Kidney epithelial cell (primary cell): Measurements from ENCODE around the gene TAGAP. TPM values are rescaled to one million over a fixed set of nuclear protein-coding genes. Genes with fewer than 3 reads are reported as not detected.
"Not testable (repeated sequence)": the region's sequence is repeated elsewhere in the genome, so short reads cannot be mapped to it uniquely, and the experiment has no call there.

Experiments used
- DNase-seq: peaks from one replicate; pipeline ENCODE4 v3.0.0-alpha.2; 2010; ENCODE audit warnings: low read depth
- H3K27me3 ChIP-seq: 2 replicates; pipeline ENCODE4 v1.6.0; 2011; ENCODE audit warnings: low read length; ENCODE audit not compliant: control insufficient read depth, insufficient read depth
- H3K36me3 ChIP-seq: 2 replicates; pipeline ENCODE4 v1.5.1; 2011; ENCODE audit warnings: low read length; ENCODE audit not compliant: control insufficient read depth, insufficient read depth
- H3K4me3 ChIP-seq: 2 replicates; pipeline ENCODE4 v1.5.1; 2011; ENCODE audit warnings: low read depth, mild to moderate bottlenecking, control low read depth, low read length
- total RNA-seq: library from RNA; depleted of rRNA; stranded (reverse); fragments of >200 nt; gene quantifications from 2 replicates; pipeline ENCODE4 v1.2.3, GENCODE V29; 2015
- TF ChIP-seq, protein P1 (sequence below): IDR thresholded peaks from 2 replicates; pipeline ENCODE4 v1.5.1; 2011; ENCODE audit warnings: mild to moderate bottlenecking, moderate library complexity, low read length, control low read depth, inconsistent platforms; ENCODE audit not compliant: insufficient read depth, poor library complexity, severe bottlenecking

The TAGAP gene
- total RNA-seq, 1 donor from 2014 or later, result 0.96 TPM

DNA sequence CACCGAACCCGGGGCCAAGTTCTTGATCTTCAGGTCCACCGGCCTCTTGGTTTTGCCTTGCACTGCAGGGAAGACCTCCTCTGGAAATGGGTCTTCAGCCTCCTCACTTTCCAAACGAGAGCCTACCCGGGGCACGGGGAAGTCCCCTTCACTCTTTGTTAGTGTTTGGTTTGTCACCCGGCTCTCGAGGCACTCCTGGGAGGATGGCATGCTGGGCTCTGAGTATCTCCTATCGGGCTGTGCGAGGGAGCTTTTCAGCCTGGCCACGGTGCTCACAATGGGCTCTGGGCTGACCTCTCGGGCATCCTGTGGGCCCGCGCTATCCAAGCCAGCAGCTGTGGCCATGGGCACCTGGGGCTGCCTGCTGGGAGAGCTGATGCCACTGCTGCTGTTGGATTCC lies 8.1 kb downstream of the TAGAP start:
- no peak overlapping the region for H3K4me3 ChIP-seq
- TF ChIP-seq, protein P1, sequence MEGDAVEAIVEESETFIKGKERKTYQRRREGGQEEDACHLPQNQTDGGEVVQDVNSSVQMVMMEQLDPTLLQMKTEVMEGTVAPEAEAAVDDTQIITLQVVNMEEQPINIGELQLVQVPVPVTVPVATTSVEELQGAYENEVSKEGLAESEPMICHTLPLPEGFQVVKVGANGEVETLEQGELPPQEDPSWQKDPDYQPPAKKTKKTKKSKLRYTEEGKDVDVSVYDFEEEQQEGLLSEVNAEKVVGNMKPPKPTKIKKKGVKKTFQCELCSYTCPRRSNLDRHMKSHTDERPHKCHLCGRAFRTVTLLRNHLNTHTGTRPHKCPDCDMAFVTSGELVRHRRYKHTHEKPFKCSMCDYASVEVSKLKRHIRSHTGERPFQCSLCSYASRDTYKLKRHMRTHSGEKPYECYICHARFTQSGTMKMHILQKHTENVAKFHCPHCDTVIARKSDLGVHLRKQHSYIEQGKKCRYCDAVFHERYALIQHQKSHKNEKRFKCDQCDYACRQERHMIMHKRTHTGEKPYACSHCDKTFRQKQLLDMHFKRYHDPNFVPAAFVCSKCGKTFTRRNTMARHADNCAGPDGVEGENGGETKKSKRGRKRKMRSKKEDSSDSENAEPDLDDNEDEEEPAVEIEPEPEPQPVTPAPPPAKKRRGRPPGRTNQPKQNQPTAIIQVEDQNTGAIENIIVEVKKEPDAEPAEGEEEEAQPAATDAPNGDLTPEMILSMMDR, result no peak
- no peaks in the 10 kb centered on the region for H3K36me3 ChIP-seq
- H3K27me3 ChIP-seq, result no peaks in the 10 kb centered on the region
- DNase-seq, result no peak

DNA sequence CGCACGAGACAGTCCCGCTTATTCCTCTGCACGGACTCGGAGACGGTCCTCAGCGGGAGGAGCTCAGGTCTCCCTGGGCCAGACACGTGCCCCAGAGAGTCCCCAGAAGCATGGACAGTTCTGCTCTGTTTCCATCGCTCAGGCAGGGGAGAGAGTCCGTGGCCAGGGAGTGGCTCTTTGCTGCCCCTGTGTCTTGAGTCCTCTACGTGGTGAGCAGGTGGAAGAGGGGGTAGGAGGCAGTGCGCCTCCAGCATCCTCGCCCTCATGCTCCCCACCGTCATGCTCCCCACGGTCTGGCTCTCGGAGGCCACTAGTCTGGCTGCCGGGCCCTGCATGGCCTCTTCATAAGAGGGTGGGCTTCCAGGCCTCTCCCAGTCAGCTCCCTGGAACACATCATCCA lies 8.9 kb downstream of the TAGAP start:
- no peaks in the 10 kb centered on the region for H3K27me3 ChIP-seq

DNA sequence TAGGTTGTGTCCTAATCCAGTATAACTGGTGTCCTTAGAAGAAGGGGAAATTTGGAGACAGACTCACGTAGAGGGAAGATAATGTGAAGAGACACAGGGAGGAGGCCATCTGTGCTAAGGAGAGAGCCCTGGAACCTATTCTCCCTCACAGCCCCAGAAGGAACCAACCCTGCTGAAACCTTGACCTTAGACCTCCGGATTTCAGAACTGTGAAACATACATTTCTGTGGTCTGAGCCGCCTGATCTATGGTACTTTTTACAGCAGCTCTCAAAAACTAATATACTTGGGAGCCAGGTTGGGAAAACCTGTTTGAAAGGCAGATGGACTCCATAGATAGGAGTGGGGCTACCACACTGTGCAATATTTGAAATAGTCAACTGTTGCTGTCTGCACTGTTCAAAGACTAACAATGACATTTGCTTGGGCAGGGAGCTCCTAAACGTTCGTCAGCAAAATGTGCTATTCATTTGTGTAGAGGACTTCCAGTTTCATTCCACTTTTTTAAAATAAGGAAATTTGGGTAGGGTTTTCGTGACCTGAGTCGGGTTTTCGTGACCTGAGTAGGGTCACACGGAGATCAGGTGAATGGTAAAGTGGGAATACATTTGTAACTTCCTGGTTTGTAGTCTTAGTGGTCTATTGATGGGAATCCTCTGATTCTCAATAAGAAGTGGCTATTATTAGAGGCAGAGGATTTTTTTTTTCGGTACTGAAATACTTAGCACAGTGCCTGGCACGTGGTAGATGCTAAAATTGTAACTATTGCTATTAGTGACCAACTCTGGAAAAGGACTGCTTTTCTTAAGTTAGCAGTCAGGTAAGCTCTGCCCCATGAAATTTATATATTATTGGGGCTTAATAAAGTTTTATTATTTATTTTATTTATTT lies 11.4 kb downstream of the TAGAP start:
- Histone ChIP-seq H3K27me3 (no peaks in the 10 kb centered on the region), H3K4me3 (no peak overlapping the region), H3K36me3 (no peaks in the 10 kb centered on the region)
- no peak for DNase-seq
- TF ChIP-seq, protein P1, result no peak

More for the DNA sequence above, 8.9 kb downstream of the TAGAP start:
- TF ChIP-seq, protein P1, result no peak
- H3K36me3 ChIP-seq, result no peaks in the 10 kb centered on the region
- H3K4me3 ChIP-seq, result no peak overlapping the region
- DNase-seq, result no peak

DNA sequence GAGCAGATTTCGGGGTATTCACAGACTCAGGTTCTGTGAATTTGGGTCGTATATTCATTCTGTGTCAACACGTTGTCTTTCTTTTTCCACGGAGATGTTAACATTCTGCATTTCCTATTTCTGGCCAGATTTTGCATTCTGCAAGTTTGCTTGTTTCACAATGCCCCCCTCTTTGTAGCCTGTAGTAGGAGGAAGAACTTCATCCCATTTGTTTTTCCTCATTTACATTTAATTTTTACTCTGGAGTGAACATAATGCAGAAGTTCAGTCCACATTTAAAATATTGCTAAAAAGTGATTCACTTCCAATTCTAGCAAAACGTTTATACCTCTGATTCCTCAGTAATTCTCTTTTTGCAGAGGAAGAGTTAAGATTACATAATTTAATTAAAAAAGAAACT lies 12.9 kb downstream of the TAGAP start:
- no peaks in the 10 kb centered on the region for H3K36me3 ChIP-seq
- TF ChIP-seq, protein P1, result no peak
- H3K27me3 ChIP-seq, result no peaks in the 10 kb centered on the region
- H3K4me3 ChIP-seq, result no peak overlapping the region
- DNase-seq, result no peak

GRCh38 chr6:159030168-159030567 lies 14.6 kb downstream of the TAGAP start:
- Histone ChIP-seq H3K27me3 (no peaks in the 10 kb centered on the region), H3K4me3 (no peak overlapping the region), H3K36me3 (no peaks in the 10 kb centered on the region)
- TF ChIP-seq, protein P1, result no peak
- no peak for DNase-seq

DNA sequence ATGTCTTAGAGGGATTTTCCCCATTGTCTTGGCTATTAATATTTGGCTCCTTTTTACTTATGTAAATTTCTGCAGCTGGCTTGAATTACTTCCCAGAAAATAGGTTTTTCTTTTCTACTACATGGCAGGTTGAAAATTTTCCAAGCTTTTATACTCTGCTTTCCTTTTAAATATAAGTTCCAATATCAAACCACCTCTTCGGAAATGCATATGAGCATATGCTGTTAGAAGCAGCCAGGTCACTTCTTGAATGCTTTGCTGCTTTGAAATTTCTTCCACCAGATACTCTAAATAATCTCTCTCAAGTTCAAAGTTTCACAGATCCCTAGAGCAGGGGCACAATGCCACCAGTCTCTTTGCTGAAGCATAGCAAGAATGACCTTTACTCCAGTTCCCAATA lies 19.6 kb downstream of the TAGAP start:
- not testable (repeated sequence) for H3K4me3 ChIP-seq, H3K27me3 ChIP-seq, H3K36me3 ChIP-seq, DNase-seq
